SK-N-SH (cell line): ENCODE data around the gene PATL2. TPM values are rescaled to one million over a fixed set of nuclear protein-coding genes. Genes with fewer than 3 reads are reported as not detected.

Experiments
- CTCF ChIA-PET: fragments of 300-600, 350-600 bp; formaldehyde crosslinking; extraction: SDS; loops from one replicate; lab custom pipeline; 2021; lab: Yijun Ruan, JAX
- POLR2A ChIA-PET: fragments of 350-600 bp; sonication (Branson Sonifier 250); formaldehyde crosslinking; extraction: SDS; loops from one replicate; lab custom pipeline; 2020; ENCODE audit warnings: antibody characterized with exemption, inconsistent platforms; lab: Yijun Ruan, JAX
- DNase-seq: peaks from one replicate; pipeline ENCODE4 v3.0.0; 2012
- H2AFZ ChIP-seq: fragments of 200-600 bp; sonication (generic); 2 replicates; pipeline ENCODE4 v1.8.1; 2016; ENCODE audit warnings: antibody characterized with exemption, mild to moderate bottlenecking, low read depth
- H3F3A ChIP-seq: fragments of 200-600 bp; sonication (generic); replicated peaks from 2 replicates; pipeline ENCODE3; 2016; ENCODE audit warnings: antibody characterized with exemption, mild to moderate bottlenecking; ENCODE audit not compliant: insufficient read depth
- H3K27ac ChIP-seq, 2 experiments: fragments of 200-500 bp in 1 of 2; fragments of 200-600 bp in 1 of 2; sonication (Bioruptor generic) in 1 of 2; sonication (generic), shearing (Covaris generic) in 1 of 2; 2 replicates each; pipeline versions ENCODE4 v1.5.1 to v1.6.1; 2014 to 2016; ENCODE audit warnings: low read depth in 2 of 2, inconsistent platforms in 1 of 2, low read length in 1 of 2, mild to moderate bottlenecking in 1 of 2, mixed read lengths in 1 of 2
- H3K27me3 ChIP-seq: fragments of 200-600 bp; sonication (generic), shearing (Covaris generic); 2 replicates; pipeline ENCODE4 v1.6.1; 2016; ENCODE audit warnings: mixed run types; ENCODE audit not compliant: insufficient read depth
- H3K36me3 ChIP-seq, 2 experiments: fragments of 200-500 bp in 1 of 2; fragments of 200-600 bp in 1 of 2; sonication (Bioruptor generic) in 1 of 2; sonication (generic) in 1 of 2; replicated peaks in 1 of 2; 2 replicates each; pipeline versions ENCODE3 to v1.5.1; 2014 to 2016; ENCODE audit warnings: low read length in 1 of 2, mild to moderate bottlenecking in 1 of 2; ENCODE audit not compliant: insufficient read depth in 2 of 2, control insufficient read depth in 1 of 2
- H3K4me1 ChIP-seq, 2 experiments: fragments of 200-500 bp in 1 of 2; fragments of 200-600 bp in 1 of 2; sonication (Bioruptor generic) in 1 of 2; sonication (generic), shearing (Covaris generic) in 1 of 2; 2 replicates each; pipeline versions ENCODE4 v1.5.1 to v1.6.1; 2014 to 2016; ENCODE audit warnings: low read depth in 1 of 2, low read length in 1 of 2, mixed run types in 1 of 2; ENCODE audit not compliant: insufficient read depth in 2 of 2, control insufficient read depth in 1 of 2
- H3K4me2 ChIP-seq: fragments of 200-600 bp; sonication (generic), shearing (Covaris generic); 2 replicates; pipeline ENCODE4 v1.6.1; 2017; ENCODE audit warnings: mixed run types
- H3K4me3 ChIP-seq, 2 experiments: fragments of 200-500 bp in 1 of 2; fragments of 200-600 bp in 1 of 2; sonication (Bioruptor generic) in 1 of 2; sonication (generic), shearing (Covaris generic) in 1 of 2; 2 replicates each; pipeline versions ENCODE4 v1.5.1 to v1.8.1; 2014 to 2016; ENCODE audit warnings: low read depth in 2 of 2, inconsistent platforms in 1 of 2, low read length in 1 of 2, mild to moderate bottlenecking in 1 of 2, mixed read lengths in 1 of 2, moderate library complexity in 1 of 2
- H3K79me2 ChIP-seq: fragments of 200-600 bp; sonication (generic); 2 replicates; pipeline ENCODE4 v1.8.1; 2017; ENCODE audit warnings: mild to moderate bottlenecking; ENCODE audit not compliant: insufficient read depth
- H3K9ac ChIP-seq: fragments of 200-600 bp; sonication (generic); 2 replicates; pipeline ENCODE4 v1.6.1; 2017; ENCODE audit warnings: mixed run types
- H3K9me2 ChIP-seq: fragments of 200-600 bp; sonication (generic); 2 replicates; pipeline ENCODE4 v1.6.1; 2017; ENCODE audit warnings: mixed run types
- H3K9me3 ChIP-seq: fragments of 200-600 bp; sonication (generic); 2 replicates; pipeline ENCODE4 v1.6.1; 2017; ENCODE audit warnings: mixed run types, mild to moderate bottlenecking, moderate library complexity
- H4K20me1 ChIP-seq: fragments of 200-600 bp; sonication (generic); 2 replicates; pipeline ENCODE4 v1.6.1; 2017; ENCODE audit warnings: mild to moderate bottlenecking, mixed run types; ENCODE audit not compliant: insufficient read depth
- CHD2 ChIP-seq: fragments of 150-350 bp; IDR thresholded peaks from 2 replicates; pipeline ENCODE4 v1.6.1; 2018; ENCODE audit warnings: low read length; ENCODE audit not compliant: partially characterized antibody
- ELF1 ChIP-seq: IDR thresholded peaks from 2 replicates; pipeline ENCODE4 v1.4.0; 2012
- EP300 ChIP-seq, 2 experiments: IDR thresholded peaks; 2 replicates each; pipeline versions ENCODE4 v1.4.0 to v1.6.1; 2012; ENCODE audit warnings: borderline replicate concordance in 1 of 2, low read depth in 1 of 2, low read length in 1 of 2
- EZH2phosphoT487 ChIP-seq: fragments of 200-600 bp; sonication (generic); IDR thresholded peaks from 2 replicates; pipeline ENCODE4 v1.6.1; 2017; ENCODE audit warnings: low read depth, mixed run types, mild to moderate bottlenecking, antibody characterized with exemption, moderate library complexity, borderline replicate concordance
- FOSL2 ChIP-seq: IDR thresholded peaks from 2 replicates; pipeline ENCODE4 v1.4.0; 2012; ENCODE audit warnings: low read depth, mild to moderate bottlenecking, moderate library complexity, borderline replicate concordance
- FOXJ3 ChIP-seq: sonication (generic); formaldehyde crosslinking; IDR thresholded peaks from 2 replicates; pipeline ENCODE4 v1.5.1; 2020; ENCODE audit warnings: mild to moderate bottlenecking, missing genetic modification reagents
- FOXM1 ChIP-seq: IDR thresholded peaks from 2 replicates; pipeline ENCODE4 v1.4.0; 2012; ENCODE audit warnings: low read depth, mild to moderate bottlenecking
- JUND ChIP-seq: IDR thresholded peaks from 2 replicates; pipeline ENCODE4 v1.4.0; 2012
- MEF2A ChIP-seq: IDR thresholded peaks from 2 replicates; pipeline ENCODE4 v1.4.0; 2012; ENCODE audit warnings: low read depth, borderline replicate concordance
- NFIC ChIP-seq: IDR thresholded peaks from 2 replicates; pipeline ENCODE4 v1.4.0; 2012; ENCODE audit warnings: borderline replicate concordance
- NRF1 ChIP-seq: IDR thresholded peaks from 2 replicates; pipeline ENCODE4 v1.6.1; 2012; ENCODE audit warnings: low read depth, mild to moderate bottlenecking, low read length
- POLR2AphosphoS5 ChIP-seq: IDR thresholded peaks from 2 replicates; pipeline ENCODE4 v1.6.1; 2012; ENCODE audit warnings: low read depth, low read length
- RFX5 ChIP-seq: IDR thresholded peaks from 2 replicates; pipeline ENCODE4 v1.6.1; 2012; ENCODE audit warnings: mild to moderate bottlenecking, improper control_type of control experiment, low read length
- RXRA ChIP-seq: IDR thresholded peaks from 2 replicates; pipeline ENCODE4 v1.4.0; 2012; ENCODE audit warnings: low read depth, mild to moderate bottlenecking, borderline replicate concordance
- TCF12 ChIP-seq: IDR thresholded peaks from 2 replicates; pipeline ENCODE4 v1.4.0; 2012
- TEAD4 ChIP-seq: IDR thresholded peaks from 2 replicates; pipeline ENCODE4 v1.4.0; 2012; ENCODE audit warnings: mild to moderate bottlenecking, borderline replicate concordance; ENCODE audit not compliant: insufficient read depth
- WGBS: methylation state at CpG from one replicate; pipeline ENCODE4 v1.1.6; 2017; ENCODE audit warnings: low lambda C conversion rate; 5-methylcytosine and 5-hydroxymethylcytosine counted together
- polyA plus RNA-seq, 3 experiments: library from polyadenylated mRNA; depleted of rRNA; stranded (reverse); fragments of >200 nt; gene quantifications; 2 replicates each; pipeline ENCODE4 v1.2.3, GENCODE V29; 2012
- TF ChIP-seq, protein P1 (sequence below): IDR thresholded peaks from 2 replicates; pipeline ENCODE4 v1.6.1; 2012; ENCODE audit warnings: mild to moderate bottlenecking, low read depth, low read length, moderate library complexity
- TF ChIP-seq, protein P2 (sequence below): IDR thresholded peaks from 2 replicates; pipeline ENCODE4 v1.4.0; 2012; ENCODE audit warnings: low read depth, borderline replicate concordance
- TF ChIP-seq, protein P3 (sequence below): fragments of 150-350 bp; IDR thresholded peaks from 2 replicates; pipeline ENCODE4 v1.6.1; 2016; ENCODE audit warnings: mild to moderate bottlenecking, low read depth, low read length
- TF ChIP-seq, protein P4 (sequence below): IDR thresholded peaks from 2 replicates; pipeline ENCODE4 v1.4.0; 2012; ENCODE audit warnings: low read depth, borderline replicate concordance

The PATL2 gene
- polyA plus RNA-seq, 1 of the 3 experiments (the other 2 are of a cell fraction): 0.31 TPM

DNA sequence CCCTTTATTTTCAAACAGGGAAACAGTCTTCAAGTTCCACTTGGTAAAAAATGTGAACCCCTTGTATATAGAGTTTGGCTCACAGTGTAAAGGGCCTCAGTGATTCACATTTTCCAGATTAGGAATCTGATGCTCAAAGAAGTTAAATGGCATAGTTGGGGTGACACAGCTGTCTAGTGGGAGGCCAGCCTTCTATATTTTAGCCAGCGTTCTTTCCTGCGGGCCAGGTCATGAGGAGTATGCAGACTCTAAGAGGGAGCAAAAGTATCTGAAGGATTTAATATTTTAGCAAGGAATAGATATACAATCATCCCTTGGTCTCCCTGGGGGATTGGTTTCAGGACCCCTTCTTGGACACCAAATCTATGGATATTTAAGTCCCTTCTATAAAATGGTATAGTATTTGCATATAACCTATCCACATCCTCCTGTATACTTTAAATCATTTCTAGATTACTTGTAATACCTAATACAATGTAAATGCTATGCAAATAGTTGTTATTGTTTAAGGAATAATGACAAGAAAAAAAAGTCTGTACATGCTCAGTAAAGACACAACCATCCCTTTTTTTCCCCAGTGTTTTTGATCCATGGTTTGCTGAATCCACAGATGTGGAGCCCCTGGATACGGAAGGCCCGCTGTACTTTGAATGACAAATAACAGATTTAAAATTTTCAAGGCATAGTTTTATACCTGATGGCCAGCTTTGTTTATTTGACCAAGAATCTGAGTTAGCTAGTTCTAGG lies 7.2 kb upstream of the PATL2 start:
- Histone ChIP-seq H3K27ac (no peak overlapping the region), H3K4me2 (no peak overlapping the region), H3K27me3 (no peaks in the 10 kb centered on the region)
- TF ChIP-seq EZH2phosphoT487 (no peak), NFIC (no peak), CHD2 (no peak), FOXJ3 (no peak), RFX5 (no peak), ELF1 (no peak), FOSL2 (no peak), JUND (no peak), NRF1 (no peak), RXRA (no peak), TCF12 (no peak), FOXM1 (no peak), MEF2A (no peak), EP300 (IDR thresholded peaks at IDR 0.05; ENCODE audit: borderline replicate concordance in 1 of 2, low read depth in 1 of 2, low read length in 1 of 2) (no peak), TEAD4 (no peak), POLR2AphosphoS5 (no peak)
- TF ChIP-seq, protein P1, sequence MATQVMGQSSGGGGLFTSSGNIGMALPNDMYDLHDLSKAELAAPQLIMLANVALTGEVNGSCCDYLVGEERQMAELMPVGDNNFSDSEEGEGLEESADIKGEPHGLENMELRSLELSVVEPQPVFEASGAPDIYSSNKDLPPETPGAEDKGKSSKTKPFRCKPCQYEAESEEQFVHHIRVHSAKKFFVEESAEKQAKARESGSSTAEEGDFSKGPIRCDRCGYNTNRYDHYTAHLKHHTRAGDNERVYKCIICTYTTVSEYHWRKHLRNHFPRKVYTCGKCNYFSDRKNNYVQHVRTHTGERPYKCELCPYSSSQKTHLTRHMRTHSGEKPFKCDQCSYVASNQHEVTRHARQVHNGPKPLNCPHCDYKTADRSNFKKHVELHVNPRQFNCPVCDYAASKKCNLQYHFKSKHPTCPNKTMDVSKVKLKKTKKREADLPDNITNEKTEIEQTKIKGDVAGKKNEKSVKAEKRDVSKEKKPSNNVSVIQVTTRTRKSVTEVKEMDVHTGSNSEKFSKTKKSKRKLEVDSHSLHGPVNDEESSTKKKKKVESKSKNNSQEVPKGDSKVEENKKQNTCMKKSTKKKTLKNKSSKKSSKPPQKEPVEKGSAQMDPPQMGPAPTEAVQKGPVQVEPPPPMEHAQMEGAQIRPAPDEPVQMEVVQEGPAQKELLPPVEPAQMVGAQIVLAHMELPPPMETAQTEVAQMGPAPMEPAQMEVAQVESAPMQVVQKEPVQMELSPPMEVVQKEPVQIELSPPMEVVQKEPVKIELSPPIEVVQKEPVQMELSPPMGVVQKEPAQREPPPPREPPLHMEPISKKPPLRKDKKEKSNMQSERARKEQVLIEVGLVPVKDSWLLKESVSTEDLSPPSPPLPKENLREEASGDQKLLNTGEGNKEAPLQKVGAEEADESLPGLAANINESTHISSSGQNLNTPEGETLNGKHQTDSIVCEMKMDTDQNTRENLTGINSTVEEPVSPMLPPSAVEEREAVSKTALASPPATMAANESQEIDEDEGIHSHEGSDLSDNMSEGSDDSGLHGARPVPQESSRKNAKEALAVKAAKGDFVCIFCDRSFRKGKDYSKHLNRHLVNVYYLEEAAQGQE: no peak
- TF ChIP-seq, protein P2, sequence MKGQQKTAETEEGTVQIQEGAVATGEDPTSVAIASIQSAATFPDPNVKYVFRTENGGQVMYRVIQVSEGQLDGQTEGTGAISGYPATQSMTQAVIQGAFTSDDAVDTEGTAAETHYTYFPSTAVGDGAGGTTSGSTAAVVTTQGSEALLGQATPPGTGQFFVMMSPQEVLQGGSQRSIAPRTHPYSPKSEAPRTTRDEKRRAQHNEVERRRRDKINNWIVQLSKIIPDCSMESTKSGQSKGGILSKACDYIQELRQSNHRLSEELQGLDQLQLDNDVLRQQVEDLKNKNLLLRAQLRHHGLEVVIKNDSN: no peak
- TF ChIP-seq, protein P3, sequence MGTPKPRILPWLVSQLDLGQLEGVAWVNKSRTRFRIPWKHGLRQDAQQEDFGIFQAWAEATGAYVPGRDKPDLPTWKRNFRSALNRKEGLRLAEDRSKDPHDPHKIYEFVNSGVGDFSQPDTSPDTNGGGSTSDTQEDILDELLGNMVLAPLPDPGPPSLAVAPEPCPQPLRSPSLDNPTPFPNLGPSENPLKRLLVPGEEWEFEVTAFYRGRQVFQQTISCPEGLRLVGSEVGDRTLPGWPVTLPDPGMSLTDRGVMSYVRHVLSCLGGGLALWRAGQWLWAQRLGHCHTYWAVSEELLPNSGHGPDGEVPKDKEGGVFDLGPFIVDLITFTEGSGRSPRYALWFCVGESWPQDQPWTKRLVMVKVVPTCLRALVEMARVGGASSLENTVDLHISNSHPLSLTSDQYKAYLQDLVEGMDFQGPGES: no peak
- TF ChIP-seq, protein P4, sequence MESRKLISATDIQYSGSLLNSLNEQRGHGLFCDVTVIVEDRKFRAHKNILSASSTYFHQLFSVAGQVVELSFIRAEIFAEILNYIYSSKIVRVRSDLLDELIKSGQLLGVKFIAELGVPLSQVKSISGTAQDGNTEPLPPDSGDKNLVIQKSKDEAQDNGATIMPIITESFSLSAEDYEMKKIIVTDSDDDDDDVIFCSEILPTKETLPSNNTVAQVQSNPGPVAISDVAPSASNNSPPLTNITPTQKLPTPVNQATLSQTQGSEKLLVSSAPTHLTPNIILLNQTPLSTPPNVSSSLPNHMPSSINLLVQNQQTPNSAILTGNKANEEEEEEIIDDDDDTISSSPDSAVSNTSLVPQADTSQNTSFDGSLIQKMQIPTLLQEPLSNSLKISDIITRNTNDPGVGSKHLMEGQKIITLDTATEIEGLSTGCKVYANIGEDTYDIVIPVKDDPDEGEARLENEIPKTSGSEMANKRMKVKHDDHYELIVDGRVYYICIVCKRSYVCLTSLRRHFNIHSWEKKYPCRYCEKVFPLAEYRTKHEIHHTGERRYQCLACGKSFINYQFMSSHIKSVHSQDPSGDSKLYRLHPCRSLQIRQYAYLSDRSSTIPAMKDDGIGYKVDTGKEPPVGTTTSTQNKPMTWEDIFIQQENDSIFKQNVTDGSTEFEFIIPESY: no peak
- TF ChIP-seq, all 33 proteins: peak for 0
- Histone ChIP-seq H3K4me1 (no peaks in the 10 kb centered on the region; a peak in 2 of 4 replicates), H3K36me3 (peaks cover 37 to 39% of the 10 kb centered on the region in 2 experiments), H3K9ac (no peak overlapping the region), H3K9me2 (no peaks in the 10 kb centered on the region), H2AFZ (no peak overlapping the region), H3K9me3 (no peaks in the 10 kb centered on the region), H4K20me1 (peaks cover 12% of the 10 kb centered on the region; the same call in 1 of the 2 replicates), H3K79me2 (peaks cover 21% of the 10 kb centered on the region), H3K4me3 (no peak overlapping the region), H3F3A (peaks cover 9% of the 10 kb centered on the region)
- ChIA-PET CTCF (interaction anchor here (1.7 to 3.0 kb wide), 2 partner anchors 13 to 20 kb away, joined by 3 to 12 read pairs; no protein-coding TSS in a partner anchor), POLR2A (interaction anchor here (0.7 kb wide), 1 partner anchor 10 kb away, joined by 3 read pairs; no protein-coding TSS in a partner anchor)
- DNase-seq: no peak
- WGBS: 92% methylated on average over 4 of the region's 4 CpGs
